Brain microvascular endothelial cell (primary cell): ENCODE data around the gene CABCOCO1.

Experiments used
- DNase-seq: peaks from one replicate; pipeline ENCODE4 v3.0.0-alpha.2; 2020
- H3K27ac ChIP-seq: fragments of 250-450 bp; sonication (Bioruptor Pico); 2 replicates; pipeline ENCODE4 v1.5.1; 2020; ENCODE audit warnings: mild to moderate bottlenecking, moderate library complexity
- H3K27me3 ChIP-seq: fragments of 250-450 bp; sonication (Bioruptor Pico); replicated peaks from 2 replicates; pipeline ENCODE4 v1.5.1; 2020; ENCODE audit warnings: mild to moderate bottlenecking
- H3K36me3 ChIP-seq: fragments of 250-450 bp; sonication (Bioruptor Pico); replicated peaks from 2 replicates; pipeline ENCODE4 v1.5.1; 2020; ENCODE audit warnings: mild to moderate bottlenecking
- H3K4me3 ChIP-seq: 2 replicates; pipeline ENCODE4 v1.5.1; 2011; ENCODE audit warnings: low read depth, mild to moderate bottlenecking, control low read depth, low read length, moderate library complexity
- CTCF ChIP-seq: IDR thresholded peaks from 2 replicates; pipeline ENCODE4 v1.5.1; 2011; ENCODE audit warnings: low read depth, mild to moderate bottlenecking, moderate library complexity, low read length, control low read depth, inconsistent platforms; ENCODE audit errors: missing control alignments
- in situ Hi-C: cut with HindIII; loops from 2 replicates; pipeline ENCODE4 v1.10.0; 2017; ENCODE audit warnings: low sequenced_read_pairs, low pct_ligation_motif_present

Gene CABCOCO1

GRCh38 chr10:61779950-61780659, 117.4 kb downstream of the CABCOCO1 start:
- H3K36me3 ChIP-seq, result no peaks in the 10 kb centered on the region
- H3K27ac ChIP-seq, result peak overlapping the region; percentile 29
- no peak for TF ChIP-seq CTCF
- H3K27me3 ChIP-seq, result no peaks in the 10 kb centered on the region
- no peak overlapping the region for H3K4me3 ChIP-seq
- peak; percentile 88 for DNase-seq
- in situ Hi-C loops, result no loop called here

GRCh38 chr10:61780732-61781131, 118.0 kb downstream of the CABCOCO1 start:
- no peak overlapping the region for H3K4me3 ChIP-seq
- no peaks in the 10 kb centered on the region for H3K36me3 ChIP-seq
- no peak overlapping the region for H3K27ac ChIP-seq
- no peak for DNase-seq
- in situ Hi-C loops, result no loop called here
- no peak for TF ChIP-seq CTCF
- H3K27me3 ChIP-seq, result no peaks in the 10 kb centered on the region

GRCh38 chr10:61781969-61782403, 119.3 kb downstream of the CABCOCO1 start:
- Histone ChIP-seq H3K27me3 (no peaks in the 10 kb centered on the region), H3K4me3 (no peak overlapping the region), H3K27ac (no peak overlapping the region), H3K36me3 (no peaks in the 10 kb centered on the region)
- in situ Hi-C loops, result no loop called here
- DNase-seq, result no peak
- no peak for TF ChIP-seq CTCF

GRCh38 chr10:61784354-61785133, 121.8 kb downstream of the CABCOCO1 start:
- in situ Hi-C loops, result no loop called here
- Histone ChIP-seq H3K4me3 (no peak overlapping the region), H3K27me3 (no peaks in the 10 kb centered on the region), H3K36me3 (no peaks in the 10 kb centered on the region), H3K27ac (no peak overlapping the region)
- TF ChIP-seq CTCF, result no peak
- no peak for DNase-seq

- TF ChIP-seq CTCF, result no peak
- DNase-seq, result no peak
- no peaks in the 10 kb centered on the region for H3K27me3 ChIP-seq
- no peak overlapping the region for H3K27ac ChIP-seq
- H3K36me3 ChIP-seq, result no peaks in the 10 kb centered on the region
- in situ Hi-C loops, result no loop called here
- H3K4me3 ChIP-seq, result no peak overlapping the region
These were observed 122.9 kb downstream of the CABCOCO1 start for GRCh38 chr10:61785473-61786105.
